ENCODE measurements around the gene ATN1. TPM values are rescaled to one million over a fixed set of nuclear protein-coding genes. Genes with fewer than 3 reads are reported as not detected.

ATN1 gene
- total RNA-seq, 6 experiments from 2014 or later: 9.2 to 24.1 (median 16.8) TPM

GRCh38 chr12:6939191-6939540 is 11.4 kb downstream of the ATN1 start:
- 53% methylated on average over 2 of the region's 2 CpGs for WGBS (ENCODE audit: insufficient coverage, low coverage, low lambda C conversion rate, missing lambda C conversion rate)
- H3K27ac ChIP-seq: no peak overlapping the region
- H3K36me3 ChIP-seq: peaks cover 0 to 12% (median 2%) of the 10 kb centered on the region in 4 donors
- no peaks in the 10 kb centered on the region for H3K27me3 ChIP-seq
- intact Hi-C loops (cut with DNase I): no loop called here
- TF ChIP-seq, protein P1, sequence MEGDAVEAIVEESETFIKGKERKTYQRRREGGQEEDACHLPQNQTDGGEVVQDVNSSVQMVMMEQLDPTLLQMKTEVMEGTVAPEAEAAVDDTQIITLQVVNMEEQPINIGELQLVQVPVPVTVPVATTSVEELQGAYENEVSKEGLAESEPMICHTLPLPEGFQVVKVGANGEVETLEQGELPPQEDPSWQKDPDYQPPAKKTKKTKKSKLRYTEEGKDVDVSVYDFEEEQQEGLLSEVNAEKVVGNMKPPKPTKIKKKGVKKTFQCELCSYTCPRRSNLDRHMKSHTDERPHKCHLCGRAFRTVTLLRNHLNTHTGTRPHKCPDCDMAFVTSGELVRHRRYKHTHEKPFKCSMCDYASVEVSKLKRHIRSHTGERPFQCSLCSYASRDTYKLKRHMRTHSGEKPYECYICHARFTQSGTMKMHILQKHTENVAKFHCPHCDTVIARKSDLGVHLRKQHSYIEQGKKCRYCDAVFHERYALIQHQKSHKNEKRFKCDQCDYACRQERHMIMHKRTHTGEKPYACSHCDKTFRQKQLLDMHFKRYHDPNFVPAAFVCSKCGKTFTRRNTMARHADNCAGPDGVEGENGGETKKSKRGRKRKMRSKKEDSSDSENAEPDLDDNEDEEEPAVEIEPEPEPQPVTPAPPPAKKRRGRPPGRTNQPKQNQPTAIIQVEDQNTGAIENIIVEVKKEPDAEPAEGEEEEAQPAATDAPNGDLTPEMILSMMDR (IDR thresholded peaks at IDR 0.05): no peak
- TF ChIP-seq POLR2A (IDR thresholded peaks at IDR 0.05): no peak
- no peaks in the 10 kb centered on the region for H3K9me3 ChIP-seq
- H3K4me3 ChIP-seq: no peak overlapping the region
- no peak for DNase-seq
- no peak for ATAC-seq
- H3K4me1 ChIP-seq: peaks cover 0 to 29% (median 0%) of the 10 kb centered on the region in 4 donors

GRCh38 chr12:6941267-6941666 is 13.5 kb downstream of the ATN1 start:
- intact Hi-C loops (cut with DNase I): no loop called here
- Histone ChIP-seq H3K27ac (no peak overlapping the region), H3K36me3 (no peaks in the 10 kb centered on the region), H3K9me3 (no peaks in the 10 kb centered on the region), H3K4me1 (peaks cover 0 to 45% (median 8%) of the 10 kb centered on the region in 4 donors), H3K4me3 (no peak overlapping the region), H3K27me3 (no peaks in the 10 kb centered on the region)
- no peak for TF ChIP-seq POLR2A (IDR thresholded peaks at IDR 0.05)
- TF ChIP-seq, protein P1 (IDR thresholded peaks at IDR 0.05): no peak
- ATAC-seq (no peak), DNase-seq (peak in 1 of 3 donors; percentile 64)
- WGBS (ENCODE audit: insufficient coverage, low coverage, low lambda C conversion rate, missing lambda C conversion rate): 43% methylated on average over 1 of the region's 12 CpGs

DNA sequence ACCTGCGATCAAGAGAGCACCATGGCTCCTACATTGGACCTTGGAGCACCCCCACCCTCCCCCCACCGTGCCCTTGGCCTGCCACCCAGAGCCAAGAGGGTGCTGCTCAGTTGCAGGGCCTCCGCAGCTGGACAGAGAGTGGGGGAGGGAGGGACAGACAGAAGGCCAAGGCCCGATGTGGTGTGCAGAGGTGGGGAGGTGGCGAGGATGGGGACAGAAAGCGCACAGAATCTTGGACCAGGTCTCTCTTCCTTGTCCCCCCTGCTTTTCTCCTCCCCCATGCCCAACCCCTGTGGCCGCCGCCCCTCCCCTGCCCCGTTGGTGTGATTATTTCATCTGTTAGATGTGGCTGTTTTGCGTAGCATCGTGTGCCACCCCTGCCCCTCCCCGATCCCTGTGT is 14.0 kb downstream of the ATN1 start:
- H3K4me1 ChIP-seq: peaks cover 0 to 49% (median 8%) of the 10 kb centered on the region in 4 donors
- DNase-seq: no peak
- no peak overlapping the region for H3K4me3 ChIP-seq
- no peak for ATAC-seq
- H3K36me3 ChIP-seq: no peaks in the 10 kb centered on the region
- H3K27me3 ChIP-seq: no peaks in the 10 kb centered on the region
- intact Hi-C loops (cut with DNase I): no loop called here
- TF ChIP-seq, protein P1 (IDR thresholded peaks at IDR 0.05): no peak
- no peak for TF ChIP-seq POLR2A (IDR thresholded peaks at IDR 0.05)
- no peaks in the 10 kb centered on the region for H3K9me3 ChIP-seq
- 72% methylated on average over 4 of the region's 12 CpGs for WGBS (ENCODE audit: insufficient coverage, low coverage, low lambda C conversion rate, missing lambda C conversion rate)
- no peak overlapping the region for H3K27ac ChIP-seq

- DNase-seq: no peak
- Histone ChIP-seq H3K27me3 (no peaks in the 10 kb centered on the region), H3K4me3 (no peak overlapping the region), H3K36me3 (no peaks in the 10 kb centered on the region), H3K4me1 (peaks cover 0 to 48% (median 8%) of the 10 kb centered on the region in 4 donors), H3K27ac (no peak overlapping the region), H3K9me3 (no peaks in the 10 kb centered on the region)
- TF ChIP-seq, protein P1 (IDR thresholded peaks at IDR 0.05): no peak
- intact Hi-C loops (cut with DNase I): no loop called here
- ATAC-seq: no peak
- 93% methylated on average over 11 of the region's 11 CpGs for WGBS (ENCODE audit: insufficient coverage, low coverage, low lambda C conversion rate, missing lambda C conversion rate)
Observed at GRCh38 chr12:6942331-6942665, 14.5 kb downstream of the ATN1 start.

GRCh38 chr12:6943389-6943721 is 15.6 kb downstream of the ATN1 start:
- WGBS (ENCODE audit: insufficient coverage, low coverage, low lambda C conversion rate, missing lambda C conversion rate): 0% methylated on average over 13 of the region's 13 CpGs
- H3K4me3 ChIP-seq: peak overlapping the region; percentile 50 to 66 (median 57)
- intact Hi-C loops (cut with DNase I): no loop called here
- ATAC-seq (peak; percentile 34 to 51 (median 46)), DNase-seq (peak in 2 of 3 donors; percentile 66 to 86)
- TF ChIP-seq, protein P1 (IDR thresholded peaks at IDR 0.05): no peak
- no peak for TF ChIP-seq POLR2A (IDR thresholded peaks at IDR 0.05)
- no peaks in the 10 kb centered on the region for H3K36me3 ChIP-seq
- H3K27ac ChIP-seq: peak overlapping the region; percentile 74 to 91 (median 91)
- no peaks in the 10 kb centered on the region for H3K9me3 ChIP-seq
- H3K27me3 ChIP-seq: no peaks in the 10 kb centered on the region
- peaks cover 0 to 43% (median 8%) of the 10 kb centered on the region in 4 donors for H3K4me1 ChIP-seq
